Osteocyte (in vitro differentiated cells): ENCODE data around the gene FHIT. TPM values are rescaled to one million over a fixed set of nuclear protein-coding genes. Genes with fewer than 3 reads are reported as not detected.

Experiments
- DNase-seq: peaks from one replicate; pipeline ENCODE4 v3.0.0; 2021; ENCODE audit warnings: mixed read lengths; ENCODE audit not compliant: unreplicated experiment; ENCODE audit errors: extremely low spot score
- H3K27ac Mint-ChIP-seq: one replicate; pipeline ENCODE4 v1.8.0; 2021; ENCODE audit warnings: mild to moderate bottlenecking, mixed read lengths; ENCODE audit not compliant: unreplicated experiment
- H3K27me3 Mint-ChIP-seq: one replicate; pipeline ENCODE4 v1.8.0; 2021; ENCODE audit warnings: mixed read lengths; ENCODE audit not compliant: unreplicated experiment
- H3K36me3 Mint-ChIP-seq: one replicate; pipeline ENCODE4 v1.8.0; 2021; ENCODE audit warnings: mixed read lengths; ENCODE audit not compliant: unreplicated experiment
- H3K4me1 Mint-ChIP-seq: one replicate; pipeline ENCODE4 v1.8.0; 2021; ENCODE audit warnings: mixed read lengths; ENCODE audit not compliant: unreplicated experiment
- H3K4me3 Mint-ChIP-seq: one replicate; pipeline ENCODE4 v1.8.0; 2021; ENCODE audit warnings: mild to moderate bottlenecking, moderate library complexity, mixed read lengths; ENCODE audit not compliant: unreplicated experiment
- H3K9me3 Mint-ChIP-seq: one replicate; pipeline ENCODE4 v1.8.0; 2021; ENCODE audit warnings: mixed read lengths; ENCODE audit not compliant: unreplicated experiment
- CTCF ChIP-seq: fragments of 200-600 bp; sonication (generic); IDR thresholded peaks from 2 replicates; pipeline ENCODE4 v1.5.0; 2021; ENCODE audit warnings: antibody characterized with exemption, mild to moderate bottlenecking, moderate library complexity
- total RNA-seq: library from RNA; stranded (reverse); gene quantifications from 2 replicates; pipeline ENCODE4 v1.2.1, GENCODE V29; 2021

FHIT gene
- total RNA-seq, 1 donor from 2014 or later = 2.3 TPM

- Mint-ChIP-seq H3K9me3 (peaks cover 12% of the 10 kb centered on the region), H3K4me3 (no peak overlapping the region), H3K27me3 (no peaks in the 10 kb centered on the region), H3K4me1 (no peaks in the 10 kb centered on the region), H3K36me3 (no peaks in the 10 kb centered on the region), H3K27ac (no peak overlapping the region)
- TF ChIP-seq CTCF = no peak
- DNase-seq = no peak
Measured at GRCh38 chr3:60867200-60867599, 384.1 kb downstream of the FHIT start.

GRCh38 chr3:60856257-60857046, 394.8 kb downstream of the FHIT start:
- Mint-ChIP-seq H3K4me1 (no peaks in the 10 kb centered on the region), H3K9me3 (peaks cover 4% of the 10 kb centered on the region), H3K36me3 (no peaks in the 10 kb centered on the region), H3K27ac (no peak overlapping the region), H3K27me3 (peaks cover 5% of the 10 kb centered on the region), H3K4me3 (no peak overlapping the region)
- TF ChIP-seq CTCF = no peak
- DNase-seq = no peak

- TF ChIP-seq CTCF = no peak
- Mint-ChIP-seq H3K27me3 (peaks cover 9% of the 10 kb centered on the region), H3K4me1 (no peaks in the 10 kb centered on the region), H3K4me3 (no peak overlapping the region), H3K9me3 (peaks cover 4% of the 10 kb centered on the region), H3K36me3 (no peaks in the 10 kb centered on the region), H3K27ac (no peak overlapping the region)
- no peak for DNase-seq
Measured at GRCh38 chr3:60855250-60855649, 396.0 kb downstream of the FHIT start.

GRCh38 chr3:60854791-60855190, 396.5 kb downstream of the FHIT start:
- TF ChIP-seq CTCF = no peak
- Mint-ChIP-seq H3K9me3 (peaks cover 4% of the 10 kb centered on the region), H3K36me3 (no peaks in the 10 kb centered on the region), H3K4me1 (no peaks in the 10 kb centered on the region), H3K27me3 (peaks cover 12% of the 10 kb centered on the region), H3K27ac (no peak overlapping the region), H3K4me3 (no peak overlapping the region)
- DNase-seq = no peak

- no peak overlapping the region for H3K4me3 Mint-ChIP-seq
- no peak overlapping the region for H3K27ac Mint-ChIP-seq
- TF ChIP-seq CTCF = no peak
- H3K36me3 Mint-ChIP-seq = no peaks in the 10 kb centered on the region
- DNase-seq = no peak
- H3K27me3 Mint-ChIP-seq = peaks cover 19% of the 10 kb centered on the region
- H3K9me3 Mint-ChIP-seq = peaks cover 4% of the 10 kb centered on the region
- no peaks in the 10 kb centered on the region for H3K4me1 Mint-ChIP-seq
Measured at GRCh38 chr3:60847791-60848190, 403.5 kb downstream of the FHIT start.
